ENCODE results near the gene SECTM1.

The SECTM1 gene

GRCh38 chr17:82281502-82282238, 51.9 kb downstream of the SECTM1 start:
- Histone ChIP-seq H3K4me3 (ENCODE audit: low read length) (no peak overlapping the region), H3K9me3 (ENCODE audit: insufficient read depth, low read depth, low read length) (no peaks in the 10 kb centered on the region), H3K27ac (ENCODE audit: low read length) (no peak overlapping the region), H3K27me3 (ENCODE audit: insufficient read depth, low read length) (0 out of 2 replicates have a peak, but pooled peaks cover 6% of the 10 kb centered on the region), H3K36me3 (ENCODE audit: insufficient read depth, low read depth, low read length) (no peaks in the 10 kb centered on the region), H3K9ac (ENCODE audit: low read depth, low read length) (no peak overlapping the region), H3K4me1 (ENCODE audit: insufficient read depth, low read length) (peaks cover 10% of the 10 kb centered on the region)

- H3K27ac ChIP-seq (ENCODE audit: low read length) = no peak overlapping the region
Observed at GRCh38 chr17:82281076-82281475, 52.5 kb downstream of the SECTM1 start.

GRCh38 chr17:82280537-82280936, 53.0 kb downstream of the SECTM1 start:
- Histone ChIP-seq H3K9me3 (ENCODE audit: insufficient read depth, low read depth, low read length) (no peaks in the 10 kb centered on the region), H3K36me3 (ENCODE audit: insufficient read depth, low read depth, low read length) (no peaks in the 10 kb centered on the region), H3K4me3 (ENCODE audit: low read length) (no peak overlapping the region), H3K4me1 (ENCODE audit: insufficient read depth, low read length) (peaks cover 10% of the 10 kb centered on the region), H3K9ac (ENCODE audit: low read depth, low read length) (no peak overlapping the region), H3K27ac (ENCODE audit: low read length) (no peak overlapping the region), H3K27me3 (ENCODE audit: insufficient read depth, low read length) (0 out of 2 replicates have a peak, but pooled peaks cover 6% of the 10 kb centered on the region)

More at GRCh38 chr17:82281076-82281475, 52.5 kb downstream of the SECTM1 start:
- Histone ChIP-seq H3K4me3 (ENCODE audit: low read length) (no peak overlapping the region), H3K36me3 (ENCODE audit: insufficient read depth, low read depth, low read length) (no peaks in the 10 kb centered on the region), H3K27me3 (ENCODE audit: insufficient read depth, low read length) (0 out of 2 replicates have a peak, but pooled peaks cover 6% of the 10 kb centered on the region), H3K4me1 (ENCODE audit: insufficient read depth, low read length) (peaks cover 10% of the 10 kb centered on the region), H3K9ac (ENCODE audit: low read depth, low read length) (no peak overlapping the region), H3K9me3 (ENCODE audit: insufficient read depth, low read depth, low read length) (no peaks in the 10 kb centered on the region)

GRCh38 chr17:82278786-82279391, 54.7 kb downstream of the SECTM1 start:
- no peak overlapping the region for H3K9ac ChIP-seq (ENCODE audit: low read depth, low read length)
- no peak overlapping the region for H3K27ac ChIP-seq (ENCODE audit: low read length)
- H3K27me3 ChIP-seq (ENCODE audit: insufficient read depth, low read length) = peaks cover 11% of the 10 kb centered on the region; the same call in 1 of the 2 replicates
- H3K36me3 ChIP-seq (ENCODE audit: insufficient read depth, low read depth, low read length) = no peaks in the 10 kb centered on the region
- no peak overlapping the region for H3K4me3 ChIP-seq (ENCODE audit: low read length)
- no peaks in the 10 kb centered on the region for H3K9me3 ChIP-seq (ENCODE audit: insufficient read depth, low read depth, low read length)
- H3K4me1 ChIP-seq (ENCODE audit: insufficient read depth, low read length) = peaks cover 10% of the 10 kb centered on the region

- H3K27me3 ChIP-seq (ENCODE audit: insufficient read depth, low read length) = peaks cover 12% of the 10 kb centered on the region; the same call in 1 of the 2 replicates
- peaks cover 10% of the 10 kb centered on the region for H3K4me1 ChIP-seq (ENCODE audit: insufficient read depth, low read length)
- no peaks in the 10 kb centered on the region for H3K9me3 ChIP-seq (ENCODE audit: insufficient read depth, low read depth, low read length)
- no peak overlapping the region for H3K9ac ChIP-seq (ENCODE audit: low read depth, low read length)
- no peak overlapping the region for H3K4me3 ChIP-seq (ENCODE audit: low read length)
- H3K27ac ChIP-seq (ENCODE audit: low read length) = no peak overlapping the region
- H3K36me3 ChIP-seq (ENCODE audit: insufficient read depth, low read depth, low read length) = no peaks in the 10 kb centered on the region
Observed at GRCh38 chr17:82278308-82278707, 55.3 kb downstream of the SECTM1 start.

- H3K9me3 ChIP-seq (ENCODE audit: insufficient read depth, low read depth, low read length) = no peaks in the 10 kb centered on the region
- no peak overlapping the region for H3K4me3 ChIP-seq (ENCODE audit: low read length)
- no peak overlapping the region for H3K27ac ChIP-seq (ENCODE audit: low read length)
- H3K36me3 ChIP-seq (ENCODE audit: insufficient read depth, low read depth, low read length) = no peaks in the 10 kb centered on the region
- no peak overlapping the region for H3K9ac ChIP-seq (ENCODE audit: low read depth, low read length)
- H3K4me1 ChIP-seq (ENCODE audit: insufficient read depth, low read length) = peaks cover 10% of the 10 kb centered on the region
- peaks cover 12% of the 10 kb centered on the region; the same call in 1 of the 2 replicates for H3K27me3 ChIP-seq (ENCODE audit: insufficient read depth, low read length)
Observed at GRCh38 chr17:82277851-82278250, 55.7 kb downstream of the SECTM1 start.

- Histone ChIP-seq H3K36me3 (ENCODE audit: insufficient read depth, low read depth, low read length) (peaks cover under 1% of the 10 kb centered on the region; the same call in 1 of the 2 replicates), H3K9ac (ENCODE audit: low read depth, low read length) (no peak overlapping the region), H3K27me3 (ENCODE audit: insufficient read depth, low read length) (peaks cover 12% of the 10 kb centered on the region; the same call in 1 of the 2 replicates), H3K4me3 (ENCODE audit: low read length) (no peak overlapping the region), H3K9me3 (ENCODE audit: insufficient read depth, low read depth, low read length) (no peaks in the 10 kb centered on the region), H3K27ac (ENCODE audit: low read length) (no peak overlapping the region), H3K4me1 (ENCODE audit: insufficient read depth, low read length) (peaks cover 10% of the 10 kb centered on the region)
Observed at GRCh38 chr17:82276938-82277337, 56.6 kb downstream of the SECTM1 start.

GRCh38 chr17:82275326-82275725, 58.2 kb downstream of the SECTM1 start:
- no peak overlapping the region for H3K9ac ChIP-seq (ENCODE audit: low read depth, low read length)
- H3K4me3 ChIP-seq (ENCODE audit: low read length) = no peak overlapping the region
- H3K9me3 ChIP-seq (ENCODE audit: insufficient read depth, low read depth, low read length) = no peaks in the 10 kb centered on the region
- H3K27ac ChIP-seq (ENCODE audit: low read length) = no peak overlapping the region
- peaks cover 17% of the 10 kb centered on the region for H3K36me3 ChIP-seq (ENCODE audit: insufficient read depth, low read depth, low read length)
- peaks cover 12% of the 10 kb centered on the region; the same call in 1 of the 2 replicates for H3K27me3 ChIP-seq (ENCODE audit: insufficient read depth, low read length)
- peaks cover 13% of the 10 kb centered on the region for H3K4me1 ChIP-seq (ENCODE audit: insufficient read depth, low read length)

GRCh38 chr17:82274134-82275020, 59.2 kb downstream of the SECTM1 start:
- Histone ChIP-seq H3K36me3 (ENCODE audit: insufficient read depth, low read depth, low read length) (peaks cover 26% of the 10 kb centered on the region), H3K9me3 (ENCODE audit: insufficient read depth, low read depth, low read length) (no peaks in the 10 kb centered on the region), H3K27me3 (ENCODE audit: insufficient read depth, low read length) (peaks cover 12% of the 10 kb centered on the region; the same call in 1 of the 2 replicates), H3K27ac (ENCODE audit: low read length) (no peak overlapping the region), H3K4me1 (ENCODE audit: insufficient read depth, low read length) (peaks cover 18% of the 10 kb centered on the region), H3K4me3 (ENCODE audit: low read length) (peak overlapping the region; percentile 68; the same call in 1 of the 2 replicates), H3K9ac (ENCODE audit: low read depth, low read length) (peak overlapping the region; percentile 60; the same call in 1 of the 2 replicates)

- Histone ChIP-seq H3K27ac (ENCODE audit: low read length) (peak within 1 kb of the TSS; percentile 71), H3K36me3 (ENCODE audit: insufficient read depth, low read depth, low read length) (peaks cover 33% of the 10 kb centered on the region), H3K9me3 (ENCODE audit: insufficient read depth, low read depth, low read length) (no peaks in the 10 kb centered on the region), H3K4me1 (ENCODE audit: insufficient read depth, low read length) (peaks cover 22% of the 10 kb centered on the region), H3K27me3 (ENCODE audit: insufficient read depth, low read length) (peaks cover 12% of the 10 kb centered on the region; the same call in 1 of the 2 replicates), H3K4me3 (ENCODE audit: low read length) (peak within 1 kb of the TSS; percentile 70), H3K9ac (ENCODE audit: low read depth, low read length) (peak within 1 kb of the TSS; percentile 85)
Observed at GRCh38 chr17:82273327-82274133, 60.0 kb downstream of the SECTM1 start, which contains the start of gene CSNK1D. Gene CSNK1D, minus strand, starts transcription at chr17:82273700. Its CDS starts 319 bp downstream, at chr17:82273381.

All from iPS-20b (cell line).